HepG2 (cell line): ENCODE measurements around the gene NAT9. TPM values are rescaled to one million over a fixed set of nuclear protein-coding genes. Genes with fewer than 3 reads are reported as not detected.

Experiments
- ATRX ChIP-seq: sonication (generic); formaldehyde crosslinking; IDR thresholded peaks from 2 replicates; pipeline ENCODE4 v1.4.0; 2020; ENCODE audit warnings: missing genetic modification reagents, borderline replicate concordance
- CEBPG ChIP-seq: IDR thresholded peaks from 2 replicates; pipeline ENCODE4 v1.6.1; 2016
- CENPT ChIP-seq: sonication (generic); formaldehyde crosslinking; IDR thresholded peaks from 2 replicates; pipeline ENCODE4 v1.8.0; 2022; ENCODE audit warnings: low read depth, mild to moderate bottlenecking, moderate library complexity, missing genetic modification reagents
- EP300 ChIP-seq, 3 experiments: sonication (generic) in 1 of 3; formaldehyde crosslinking in 1 of 3; IDR thresholded peaks; 2 replicates each; pipeline versions ENCODE4 v1.5.1 to v1.6.1; 2011 to 2020; ENCODE audit warnings: low read depth in 2 of 3, low read length in 2 of 3, borderline replicate concordance in 1 of 3, improper control_type of control experiment in 1 of 3, mild to moderate bottlenecking in 1 of 3, missing genetic modification reagents in 1 of 3, moderate library complexity in 1 of 3
- HNRNPL ChIP-seq: fragments of 200-400 bp; formaldehyde crosslinking; IDR thresholded peaks from 2 replicates; pipeline ENCODE4 v1.6.1; 2017; ENCODE audit warnings: mild to moderate bottlenecking, low read depth, low read length
- HOXA5 ChIP-seq: sonication (generic); formaldehyde crosslinking; IDR thresholded peaks from 2 replicates; pipeline ENCODE4 v1.4.0; 2020; ENCODE audit warnings: missing genetic modification reagents
- POLR2AphosphoS5 ChIP-seq: IDR thresholded peaks from 2 replicates; pipeline ENCODE4 v1.6.1; 2012; ENCODE audit warnings: low read depth, low read length
- SP2 ChIP-seq: sonication (generic); formaldehyde crosslinking; IDR thresholded peaks from 2 replicates; pipeline ENCODE4 v1.5.1; 2020; ENCODE audit warnings: mild to moderate bottlenecking, missing genetic modification reagents
- TSC22D2 ChIP-seq: sonication (generic); formaldehyde crosslinking; IDR thresholded peaks from 2 replicates; pipeline ENCODE4 v1.5.1; 2020; ENCODE audit warnings: missing genetic modification reagents, mild to moderate bottlenecking, borderline replicate concordance
- ZBTB38 ChIP-seq: sonication (generic); formaldehyde crosslinking; IDR thresholded peaks from 2 replicates; pipeline ENCODE4 v1.5.1; 2020; ENCODE audit warnings: mild to moderate bottlenecking, missing genetic modification reagents
- ZFX ChIP-seq: sonication (generic); formaldehyde crosslinking; IDR thresholded peaks from 2 replicates; pipeline ENCODE4 v1.4.0; 2020; ENCODE audit warnings: mild to moderate bottlenecking, low read depth, missing genetic modification reagents, moderate library complexity
- ZNF224 ChIP-seq: sonication (generic); formaldehyde crosslinking; IDR thresholded peaks from 2 replicates; pipeline ENCODE4 v1.5.0; 2020; ENCODE audit warnings: mild to moderate bottlenecking, missing genetic modification reagents
- ZNF329 ChIP-seq: sonication (generic); formaldehyde crosslinking; IDR thresholded peaks from 2 replicates; pipeline ENCODE4 v1.9.0; 2021; ENCODE audit warnings: low read depth, mild to moderate bottlenecking, missing genetic modification reagents
- ZNF431 ChIP-seq: sonication (generic); formaldehyde crosslinking; IDR thresholded peaks from 2 replicates; pipeline ENCODE4 v1.9.0; 2022; ENCODE audit warnings: missing genetic modification reagents, low read depth, mild to moderate bottlenecking, borderline replicate concordance
- ZNF747 ChIP-seq: sonication (generic); formaldehyde crosslinking; IDR thresholded peaks from 2 replicates; pipeline ENCODE4 v1.8.1; 2023; ENCODE audit warnings: missing genetic modification reagents, mild to moderate bottlenecking, borderline replicate concordance
- polyA plus RNA-seq, 8 experiments: library from polyadenylated mRNA; depleted of rRNA in 3 of 8; stranded (reverse) in 7 of 8; unstranded in 1 of 8; fragments of >200 nt; fragmentation: Illumina TruSeq in 4 of 8; extraction: Trizol in 4 of 8; gene quantifications; 2 replicates each; pipeline versions ENCODE4 v1.2.1 to v1.2.3, GENCODE V29; 2011 to 2016; ENCODE audit warnings: low read depth in 4 of 8, missing spikeins in 1 of 8, mixed read lengths in 1 of 8; ENCODE audit not compliant: insufficient read depth in 1 of 8
- total RNA-seq, 5 experiments: library from RNA; depleted of rRNA; stranded (reverse); fragments of >200 nt; fragmentation: Illumina TruSeq; extraction: Trizol; gene quantifications; 2 replicates each; pipeline ENCODE4 v1.2.3, GENCODE V29; 2016; ENCODE audit warnings: low read depth in 1 of 5
- TF ChIP-seq, protein P1 (sequence below): fragments of 450-650 bp; IDR thresholded peaks from 2 replicates; pipeline ENCODE4 v1.6.1; 2017; ENCODE audit warnings: mild to moderate bottlenecking
- TF ChIP-seq, protein P2 (sequence below): sonication (generic); formaldehyde crosslinking; IDR thresholded peaks from 2 replicates; pipeline ENCODE4 v1.4.0; 2020; ENCODE audit warnings: missing genetic modification reagents, borderline replicate concordance
- TF ChIP-seq, protein P3 (sequence below): IDR thresholded peaks from 2 replicates; pipeline ENCODE4 v1.6.1; 2016; ENCODE audit warnings: missing compliant biosample characterization, missing genetic modification reagents, borderline replicate concordance
- TF ChIP-seq, protein P4 (sequence below): sonication (generic); formaldehyde crosslinking; IDR thresholded peaks from 2 replicates; pipeline ENCODE4 v1.5.1; 2020; ENCODE audit warnings: mild to moderate bottlenecking, moderate library complexity, missing genetic modification reagents

The NAT9 gene
- total and polyA plus RNA-seq, 2 of the 13 experiments (the other 11 are each of a cell fraction or from before 2014, with no cell fraction given): 39.7 to 44.2 TPM

DNA sequence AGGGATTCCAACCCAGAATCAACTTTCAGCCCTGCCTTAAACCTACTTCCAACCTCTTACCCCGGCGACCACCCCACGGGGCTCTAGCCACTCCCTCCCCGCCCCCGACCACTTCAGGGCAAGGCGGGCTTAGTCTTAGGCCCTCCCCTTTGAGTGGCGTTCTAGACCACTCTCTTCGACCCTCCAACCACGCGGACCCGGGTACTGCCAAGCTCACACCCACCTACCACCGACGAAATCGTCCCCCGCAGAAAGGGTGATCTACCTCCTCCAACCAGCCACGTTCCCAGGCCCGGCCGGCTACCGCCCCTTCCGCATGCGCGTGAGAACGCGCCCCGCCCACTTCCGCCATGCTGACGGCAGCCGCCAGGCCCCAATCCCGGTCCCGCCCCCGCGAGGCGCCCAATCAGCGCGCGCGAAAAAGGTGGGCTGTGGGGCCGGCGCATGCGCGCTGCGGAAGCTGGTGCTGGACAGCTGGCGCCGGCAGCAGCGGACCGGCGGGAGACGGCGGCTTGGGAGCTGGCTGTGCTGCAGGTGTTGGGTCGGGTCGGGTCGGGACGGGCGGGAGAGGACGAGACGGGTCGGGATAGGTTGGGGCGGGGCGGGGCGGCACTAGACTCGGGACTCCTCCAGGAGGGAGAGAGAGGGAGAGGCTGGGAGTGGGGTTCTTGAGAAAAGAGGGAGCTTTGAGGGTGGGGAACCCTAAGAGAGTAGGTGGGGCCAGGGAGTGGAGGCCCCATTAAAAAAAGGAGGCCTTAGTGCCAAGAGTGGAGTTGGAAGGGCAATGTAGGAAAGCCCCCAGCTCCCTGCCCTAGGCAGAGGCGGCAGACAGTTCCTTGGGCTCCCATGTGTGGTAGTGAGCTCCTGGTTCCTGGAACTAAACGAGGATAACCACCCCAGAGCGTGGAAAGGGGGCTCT, at the start of gene NAT9 (continued):
- TF ChIP-seq, protein P1, sequence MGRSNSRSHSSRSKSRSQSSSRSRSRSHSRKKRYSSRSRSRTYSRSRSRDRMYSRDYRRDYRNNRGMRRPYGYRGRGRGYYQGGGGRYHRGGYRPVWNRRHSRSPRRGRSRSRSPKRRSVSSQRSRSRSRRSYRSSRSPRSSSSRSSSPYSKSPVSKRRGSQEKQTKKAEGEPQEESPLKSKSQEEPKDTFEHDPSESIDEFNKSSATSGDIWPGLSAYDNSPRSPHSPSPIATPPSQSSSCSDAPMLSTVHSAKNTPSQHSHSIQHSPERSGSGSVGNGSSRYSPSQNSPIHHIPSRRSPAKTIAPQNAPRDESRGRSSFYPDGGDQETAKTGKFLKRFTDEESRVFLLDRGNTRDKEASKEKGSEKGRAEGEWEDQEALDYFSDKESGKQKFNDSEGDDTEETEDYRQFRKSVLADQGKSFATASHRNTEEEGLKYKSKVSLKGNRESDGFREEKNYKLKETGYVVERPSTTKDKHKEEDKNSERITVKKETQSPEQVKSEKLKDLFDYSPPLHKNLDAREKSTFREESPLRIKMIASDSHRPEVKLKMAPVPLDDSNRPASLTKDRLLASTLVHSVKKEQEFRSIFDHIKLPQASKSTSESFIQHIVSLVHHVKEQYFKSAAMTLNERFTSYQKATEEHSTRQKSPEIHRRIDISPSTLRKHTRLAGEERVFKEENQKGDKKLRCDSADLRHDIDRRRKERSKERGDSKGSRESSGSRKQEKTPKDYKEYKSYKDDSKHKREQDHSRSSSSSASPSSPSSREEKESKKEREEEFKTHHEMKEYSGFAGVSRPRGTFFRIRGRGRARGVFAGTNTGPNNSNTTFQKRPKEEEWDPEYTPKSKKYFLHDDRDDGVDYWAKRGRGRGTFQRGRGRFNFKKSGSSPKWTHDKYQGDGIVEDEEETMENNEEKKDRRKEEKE: no peak
- TF ChIP-seq ZNF329 (peak; percentile 89), CEBPG (CRISPR knock-in tag) (peak; percentile 40; the same call in 1 of the 2 replicates), CENPT (CRISPR knock-in tag) (0 out of 2 replicates have a peak, but pooled peaks have one; percentile 5), ZBTB38 (peak; percentile 84; the same call in 1 of the 2 replicates), ZNF224 (CRISPR knock-in tag) (peak; percentile 78; the same call in 1 of the 2 replicates), SP2 (CRISPR knock-in tag) (peak; percentile 90), ZFX (peak; percentile 92), TSC22D2 (CRISPR knock-in tag) (0 out of 2 replicates have a peak, but pooled peaks have one; percentile 26), EP300 (IDR thresholded peaks at IDR 0.05; ENCODE audit: low read depth in 2 of 2, low read length in 2 of 2) (0 out of 4 replicates have a peak, but pooled peaks of 1 of the 2 experiments have one; percentile 43), EP300 (CRISPR knock-in tag; IDR thresholded peaks at IDR 0.05; ENCODE audit: borderline replicate concordance) (no peak; the same call in 1 of the 2 replicates), POLR2AphosphoS5 (peak; percentile 85), HNRNPL (no peak), ATRX (CRISPR knock-in tag) (no peak), ZNF431 (CRISPR knock-in tag) (peak; percentile 40; the same call in 1 of the 2 replicates), ZNF747 (CRISPR knock-in tag) (peak; percentile 91; the same call in 1 of the 2 replicates), HOXA5 (CRISPR knock-in tag) (peak; percentile 72; the same call in 1 of the 2 replicates)
- TF ChIP-seq, protein P2, sequence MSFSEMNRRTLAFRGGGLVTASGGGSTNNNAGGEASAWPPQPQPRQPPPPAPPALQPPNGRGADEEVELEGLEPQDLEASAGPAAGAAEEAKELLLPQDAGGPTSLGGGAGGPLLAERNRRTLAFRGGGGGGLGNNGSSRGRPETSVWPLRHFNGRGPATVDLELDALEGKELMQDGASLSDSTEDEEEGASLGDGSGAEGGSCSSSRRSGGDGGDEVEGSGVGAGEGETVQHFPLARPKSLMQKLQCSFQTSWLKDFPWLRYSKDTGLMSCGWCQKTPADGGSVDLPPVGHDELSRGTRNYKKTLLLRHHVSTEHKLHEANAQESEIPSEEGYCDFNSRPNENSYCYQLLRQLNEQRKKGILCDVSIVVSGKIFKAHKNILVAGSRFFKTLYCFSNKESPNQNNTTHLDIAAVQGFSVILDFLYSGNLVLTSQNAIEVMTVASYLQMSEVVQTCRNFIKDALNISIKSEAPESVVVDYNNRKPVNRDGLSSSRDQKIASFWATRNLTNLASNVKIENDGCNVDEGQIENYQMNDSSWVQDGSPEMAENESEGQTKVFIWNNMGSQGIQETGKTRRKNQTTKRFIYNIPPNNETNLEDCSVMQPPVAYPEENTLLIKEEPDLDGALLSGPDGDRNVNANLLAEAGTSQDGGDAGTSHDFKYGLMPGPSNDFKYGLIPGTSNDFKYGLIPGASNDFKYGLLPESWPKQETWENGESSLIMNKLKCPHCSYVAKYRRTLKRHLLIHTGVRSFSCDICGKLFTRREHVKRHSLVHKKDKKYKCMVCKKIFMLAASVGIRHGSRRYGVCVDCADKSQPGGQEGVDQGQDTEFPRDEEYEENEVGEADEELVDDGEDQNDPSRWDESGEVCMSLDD: no peak
- TF ChIP-seq, protein P3, sequence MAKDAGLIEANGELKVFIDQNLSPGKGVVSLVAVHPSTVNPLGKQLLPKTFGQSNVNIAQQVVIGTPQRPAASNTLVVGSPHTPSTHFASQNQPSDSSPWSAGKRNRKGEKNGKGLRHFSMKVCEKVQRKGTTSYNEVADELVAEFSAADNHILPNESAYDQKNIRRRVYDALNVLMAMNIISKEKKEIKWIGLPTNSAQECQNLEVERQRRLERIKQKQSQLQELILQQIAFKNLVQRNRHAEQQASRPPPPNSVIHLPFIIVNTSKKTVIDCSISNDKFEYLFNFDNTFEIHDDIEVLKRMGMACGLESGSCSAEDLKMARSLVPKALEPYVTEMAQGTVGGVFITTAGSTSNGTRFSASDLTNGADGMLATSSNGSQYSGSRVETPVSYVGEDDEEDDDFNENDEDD: peak; percentile 95
- TF ChIP-seq, protein P4, sequence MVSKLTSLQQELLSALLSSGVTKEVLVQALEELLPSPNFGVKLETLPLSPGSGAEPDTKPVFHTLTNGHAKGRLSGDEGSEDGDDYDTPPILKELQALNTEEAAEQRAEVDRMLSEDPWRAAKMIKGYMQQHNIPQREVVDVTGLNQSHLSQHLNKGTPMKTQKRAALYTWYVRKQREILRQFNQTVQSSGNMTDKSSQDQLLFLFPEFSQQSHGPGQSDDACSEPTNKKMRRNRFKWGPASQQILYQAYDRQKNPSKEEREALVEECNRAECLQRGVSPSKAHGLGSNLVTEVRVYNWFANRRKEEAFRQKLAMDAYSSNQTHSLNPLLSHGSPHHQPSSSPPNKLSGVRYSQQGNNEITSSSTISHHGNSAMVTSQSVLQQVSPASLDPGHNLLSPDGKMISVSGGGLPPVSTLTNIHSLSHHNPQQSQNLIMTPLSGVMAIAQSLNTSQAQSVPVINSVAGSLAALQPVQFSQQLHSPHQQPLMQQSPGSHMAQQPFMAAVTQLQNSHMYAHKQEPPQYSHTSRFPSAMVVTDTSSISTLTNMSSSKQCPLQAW (CRISPR knock-in tag): peak; percentile 79; the same call in 1 of the 2 replicates
